Thoracic aorta (tissue), 2 donors: ENCODE data around the gene BPIFB6. TPM values are rescaled to one million over a fixed set of nuclear protein-coding genes. Genes with fewer than 3 reads are reported as not detected.

Experiments
- ATAC-seq: fragments of 150-250 bp; one replicate; pipeline ENCODE4 v1.8.0; 2017; ENCODE audit warnings: low read depth; ENCODE audit not compliant: insufficient number of reproducible peaks, low FRiP score
- DNase-seq: peaks from one replicate; pipeline ENCODE4 v3.0.0-alpha.2; 2020; ENCODE audit warnings: low spot score
- H3K27ac ChIP-seq, 2 donors: fragments of 200-600 bp; sonication (generic); 1 replicate in 1 of 2; 2 replicates in 1 of 2; pipeline ENCODE4 v1.5.1; 2016; ENCODE audit warnings: mild to moderate bottlenecking in 2 of 2, moderate library complexity in 2 of 2
- H3K27me3 ChIP-seq: fragments of 200-600 bp; sonication (generic); replicated peaks from 2 replicates; pipeline ENCODE4 v1.6.0; 2016; ENCODE audit warnings: mild to moderate bottlenecking; ENCODE audit not compliant: insufficient read depth
- H3K36me3 ChIP-seq: fragments of 200-600 bp; sonication (generic); one replicate; pipeline ENCODE4 v1.5.1; 2016
- H3K4me1 ChIP-seq, 2 donors: fragments of 200-600 bp; sonication (generic); 1 replicate in 1 of 2; 2 replicates in 1 of 2; pipeline versions ENCODE4 v1.5.1 to v1.6.0; 2016; ENCODE audit warnings: low read depth in 2 of 2, mild to moderate bottlenecking in 1 of 2; ENCODE audit not compliant: control insufficient read depth in 1 of 2
- H3K4me3 ChIP-seq: fragments of 200-600 bp; sonication (generic); 2 replicates; pipeline ENCODE4 v1.5.1; 2016; ENCODE audit warnings: mild to moderate bottlenecking
- H3K9me3 ChIP-seq: fragments of 200-600 bp; sonication (generic); 2 replicates; pipeline ENCODE4 v1.5.1; 2016
- CTCF ChIP-seq: fragments of 200-600 bp; sonication (generic); IDR thresholded peaks from one replicate; pipeline ENCODE4 v1.5.1; 2019; ENCODE audit warnings: antibody characterized with exemption
- total RNA-seq, 2 donors: library from RNA; depleted of rRNA; stranded (reverse); fragments of >200 nt; gene quantifications; one replicate each; pipeline versions ENCODE4 v1.1.0 to v1.2.3, GENCODE V29; 2016

The BPIFB6 gene
- total RNA-seq, 2 donors from 2014 or later = not detected

- no peaks in the 10 kb centered on the region for H3K36me3 ChIP-seq
- no peak for DNase-seq
- no peaks in the 10 kb centered on the region for H3K9me3 ChIP-seq
- TF ChIP-seq CTCF = no peak
- no peaks in the 10 kb centered on the region for H3K27me3 ChIP-seq
- no peak within 1 kb of the TSS for H3K4me3 ChIP-seq
- no peak within 1 kb of the TSS for H3K27ac ChIP-seq
- no peaks in the 10 kb centered on the region for H3K4me1 ChIP-seq
- no peak for ATAC-seq
Measured at GRCh38 chr20:33004141-33004751, 27.2 kb upstream of the BPIFB6 start, which contains the start of gene SUN5. SUN5 (minus strand) TSS chr20:33004433; CDS start chr20:33004340, 93 bp downstream.

GRCh38 chr20:33005132-33005566 lies 26.3 kb upstream of the BPIFB6 start:
- no peak for DNase-seq
- Histone ChIP-seq H3K4me3 (no peak overlapping the region), H3K27ac (no peak overlapping the region), H3K9me3 (no peaks in the 10 kb centered on the region), H3K27me3 (no peaks in the 10 kb centered on the region), H3K36me3 (no peaks in the 10 kb centered on the region), H3K4me1 (no peaks in the 10 kb centered on the region)
- ATAC-seq = no peak
- TF ChIP-seq CTCF = no peak

- Histone ChIP-seq H3K4me1 (no peaks in the 10 kb centered on the region), H3K27ac (no peak overlapping the region), H3K36me3 (no peaks in the 10 kb centered on the region), H3K27me3 (no peaks in the 10 kb centered on the region), H3K9me3 (no peaks in the 10 kb centered on the region), H3K4me3 (no peak overlapping the region)
- ATAC-seq = no peak
- TF ChIP-seq CTCF = no peak
- DNase-seq = no peak
Measured at GRCh38 chr20:33005908-33006775, 25.3 kb upstream of the BPIFB6 start.

GRCh38 chr20:33006776-33007375 lies 24.6 kb upstream of the BPIFB6 start:
- no peaks in the 10 kb centered on the region for H3K27me3 ChIP-seq

More at GRCh38 chr20:33006776-33007375, 24.6 kb upstream of the BPIFB6 start:
- no peaks in the 10 kb centered on the region for H3K36me3 ChIP-seq
- TF ChIP-seq CTCF = no peak
- no peaks in the 10 kb centered on the region for H3K9me3 ChIP-seq
- H3K27ac ChIP-seq = no peak overlapping the region
- DNase-seq (no peak), ATAC-seq (no peak)
- H3K4me3 ChIP-seq = no peak overlapping the region
- H3K4me1 ChIP-seq = no peaks in the 10 kb centered on the region
